Heart left ventricle (tissue), 16 donors: ENCODE measurements around the gene SLC35C1. TPM values are rescaled to one million over a fixed set of nuclear protein-coding genes. Genes with fewer than 3 reads are reported as not detected.

ENCODE experiments used
- ATAC-seq, 4 donors: fragments of 200-7000 bp; cut with Tn5 transposase; one replicate each; pipeline ENCODE4 v1.9.1; 2020 to 2022; ENCODE audit warnings: moderate library complexity in 4 of 4, mild to moderate bottlenecking in 3 of 4, moderate number of reproducible peaks in 1 of 4
- DNase-seq, 5 donors: peaks; one replicate each; pipeline ENCODE4 v3.0.0-alpha.2; 2020
- H3K27ac ChIP-seq, 12 donors: fragments of 200-600 bp; sonication (generic) in 4 of 12; one replicate each; pipeline versions ENCODE4 v1.5.0 to v1.8.0; 2016 to 2022; ENCODE audit warnings: mild to moderate bottlenecking in 2 of 12
- H3K27me3 ChIP-seq, 9 donors: fragments of 200-600 bp; sonication (generic) in 2 of 9; one replicate each; pipeline versions ENCODE4 v1.5.1 to v1.8.0; 2016 to 2022; ENCODE audit warnings: mild to moderate bottlenecking in 3 of 9
- H3K36me3 ChIP-seq, 9 donors: fragments of 200-600 bp; sonication (generic) in 2 of 9; one replicate each; pipeline versions ENCODE4 v1.5.0 to v1.8.0; 2018 to 2022; ENCODE audit warnings: mild to moderate bottlenecking in 2 of 9
- H3K4me1 ChIP-seq, 12 donors: fragments of 200-600 bp; sonication (generic) in 4 of 12; one replicate each; pipeline versions ENCODE4 v1.5.0 to v1.8.0; 2016 to 2022; ENCODE audit warnings: mild to moderate bottlenecking in 3 of 12
- H3K4me3 ChIP-seq, 12 donors: fragments of 200-600 bp; sonication (generic) in 4 of 12; one replicate each; pipeline versions ENCODE4 v1.5.0 to v1.8.0; 2017 to 2022; ENCODE audit warnings: mild to moderate bottlenecking in 9 of 12, moderate library complexity in 4 of 12
- H3K9me3 ChIP-seq, 12 donors: fragments of 200-600 bp; sonication (generic) in 4 of 12; one replicate each; pipeline versions ENCODE4 v1.5.0 to v1.8.0; 2016 to 2022; ENCODE audit warnings: mild to moderate bottlenecking in 1 of 12
- POLR2A ChIP-seq, 2 donors: fragments of 450-650 bp; IDR thresholded peaks; one replicate each; pipeline ENCODE4 v1.6.1; 2017; ENCODE audit warnings: antibody characterized with exemption in 2 of 2, mild to moderate bottlenecking in 2 of 2, moderate library complexity in 2 of 2
- WGBS, 4 donors: extraction: QIAGEN DNeasy Blood & Tissue Kit in 2 of 4; methylation state at CpG; one replicate each; pipeline versions ENCODE4 v1.1.5 to v1.1.7; 2013 to 2018; 5-methylcytosine and 5-hydroxymethylcytosine counted together
- intact Hi-C, 10 donors: fragments of 100-400 bp; cut with DNase I; formaldehyde crosslinking; loops; one replicate each; pipeline versions ENCODE4 v1.11.1 to v1.14.2; 2022
- polyA plus RNA-seq, 2 donors: library from polyadenylated mRNA; stranded (reverse); fragments of 200-250 nt; gene quantifications; one replicate each; pipeline ENCODE4 v1.2.3, GENCODE V29; 2013
- total RNA-seq, 9 donors: library from RNA; depleted of rRNA in 2 of 9; stranded (reverse); fragments of >200 nt in 2 of 9; fragmentation: NEBNext Ultra II Directional in 3 of 9; extraction: Animal tissue kit (Norgen Biotek cat#: 25700) in 3 of 9; gene quantifications; one replicate each; pipeline versions ENCODE4 v1.1.0 to v1.2.4, GENCODE V29; 2016 to 2023
- TF ChIP-seq, protein P1 (sequence below), 12 donors: fragments of 200-600 bp; sonication (generic) in 4 of 12; IDR thresholded peaks; one replicate each; pipeline versions ENCODE4 v1.5.0 to v1.8.0; 2018 to 2022; ENCODE audit warnings: antibody characterized with exemption in 12 of 12, mild to moderate bottlenecking in 5 of 12
- donor health status: ischemic (EF 13 %, LVEDD 7.1; RV severe dilation, severe dysfunction).
- donor health status: healthy with polysubstance abuse.
- donor health status: DM: no; HTN: yes; CAD: no.
- donor health status: DM: no; HTN: no; CAD: no.
- donor health status: ischemic (EF 25% LVEDD 6.9; RV normal size, moderate dysfunction).
- donor health status: ischemic (EF 25% LVEDD 5.7; RV mildly dilated, moderate dysfunction).
- donor health status: healthy.
- donor health status: DM: yes; HTN: yes; CAD: no.
- donor health status: ischemic (EF 35%, LVEDD 5.7; RV mildly dilated, moderate dysfunction).
- donor health status: nonischemic (EF 11% LVEDD 7.7; RV severe dilation, severe dysfunction).
- donor health status: DM: yes; HTN: yes; CAD: no.
- donor health status: PGD.
- donor health status: ischemic (EF 29% LVEDD 5.4; RV normal size, mild dysfunction).
- donor health status: nonischemic (EF 23%, LVEDD 6.1; RV moderate dilation, normal function).

Gene SLC35C1
- total and polyA plus RNA-seq, 11 donors, result 5.3 to 21.0 (median 7.8) TPM

GRCh38 chr11:45809456-45810395 is 4.8 kb downstream of the SLC35C1 start:
- peaks cover 6 to 49% (median 30%) of the 10 kb centered on the region in 12 donors for H3K4me1 ChIP-seq
- H3K9me3 ChIP-seq, result no peaks in the 10 kb centered on the region
- intact Hi-C loops, result loop anchor here in 2 of 10 donors (5.0 kb wide), 2 partner anchors 33 to 38 kb away; partner anchors contain the start of gene CRY2 (in 1 of the 2)
- ATAC-seq, result no peak
- H3K4me3 ChIP-seq, result no peak overlapping the region
- 72 to 78% (median 77%) methylated on average over 11 of the region's 11 CpGs for WGBS, 4 donors
- no peaks in the 10 kb centered on the region for H3K27me3 ChIP-seq
- no peak overlapping the region for H3K27ac ChIP-seq
- no peak for DNase-seq
- TF ChIP-seq, protein P1, sequence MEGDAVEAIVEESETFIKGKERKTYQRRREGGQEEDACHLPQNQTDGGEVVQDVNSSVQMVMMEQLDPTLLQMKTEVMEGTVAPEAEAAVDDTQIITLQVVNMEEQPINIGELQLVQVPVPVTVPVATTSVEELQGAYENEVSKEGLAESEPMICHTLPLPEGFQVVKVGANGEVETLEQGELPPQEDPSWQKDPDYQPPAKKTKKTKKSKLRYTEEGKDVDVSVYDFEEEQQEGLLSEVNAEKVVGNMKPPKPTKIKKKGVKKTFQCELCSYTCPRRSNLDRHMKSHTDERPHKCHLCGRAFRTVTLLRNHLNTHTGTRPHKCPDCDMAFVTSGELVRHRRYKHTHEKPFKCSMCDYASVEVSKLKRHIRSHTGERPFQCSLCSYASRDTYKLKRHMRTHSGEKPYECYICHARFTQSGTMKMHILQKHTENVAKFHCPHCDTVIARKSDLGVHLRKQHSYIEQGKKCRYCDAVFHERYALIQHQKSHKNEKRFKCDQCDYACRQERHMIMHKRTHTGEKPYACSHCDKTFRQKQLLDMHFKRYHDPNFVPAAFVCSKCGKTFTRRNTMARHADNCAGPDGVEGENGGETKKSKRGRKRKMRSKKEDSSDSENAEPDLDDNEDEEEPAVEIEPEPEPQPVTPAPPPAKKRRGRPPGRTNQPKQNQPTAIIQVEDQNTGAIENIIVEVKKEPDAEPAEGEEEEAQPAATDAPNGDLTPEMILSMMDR (IDR thresholded peaks at IDR 0.05), result no peak
- TF ChIP-seq POLR2A (IDR thresholded peaks at IDR 0.05), result no peak
- peaks cover 0 to 40% (median 27%) of the 10 kb centered on the region in 9 donors for H3K36me3 ChIP-seq

DNA sequence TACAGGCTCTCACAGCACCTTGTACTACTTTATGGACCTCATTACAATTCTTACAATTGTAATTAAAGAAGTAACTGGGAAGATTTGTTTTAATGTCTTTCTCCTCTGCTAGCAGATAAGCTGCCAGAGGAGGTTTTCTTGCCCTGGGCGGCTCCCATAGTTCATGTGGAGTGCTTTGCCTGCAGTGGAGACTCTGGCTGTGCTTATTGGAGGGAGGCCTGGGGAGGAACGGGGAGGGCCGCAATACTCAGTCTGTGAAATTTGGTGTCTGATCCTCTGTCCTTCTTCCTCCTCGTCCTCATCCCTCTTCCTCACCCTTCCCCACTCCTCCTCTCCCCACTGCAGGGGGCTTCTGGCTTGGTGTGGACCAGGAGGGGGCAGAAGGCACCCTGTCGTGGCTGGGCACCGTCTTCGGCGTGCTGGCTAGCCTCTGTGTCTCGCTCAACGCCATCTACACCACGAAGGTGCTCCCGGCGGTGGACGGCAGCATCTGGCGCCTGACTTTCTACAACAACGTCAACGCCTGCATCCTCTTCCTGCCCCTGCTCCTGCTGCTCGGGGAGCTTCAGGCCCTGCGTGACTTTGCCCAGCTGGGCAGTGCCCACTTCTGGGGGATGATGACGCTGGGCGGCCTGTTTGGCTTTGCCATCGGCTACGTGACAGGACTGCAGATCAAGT is 5.6 kb downstream of the SLC35C1 start:
- no peak for DNase-seq
- no peak overlapping the region for H3K4me3 ChIP-seq
- H3K9me3 ChIP-seq, result no peaks in the 10 kb centered on the region
- ATAC-seq, result no peak
- intact Hi-C loops, result no loop called here
- H3K36me3 ChIP-seq, result peaks cover 0 to 40% (median 27%) of the 10 kb centered on the region in 9 donors
- H3K27ac ChIP-seq, result no peak overlapping the region
- no peaks in the 10 kb centered on the region for H3K27me3 ChIP-seq
- H3K4me1 ChIP-seq, result peaks cover 6 to 46% (median 29%) of the 10 kb centered on the region in 12 donors
- TF ChIP-seq, protein P1 (IDR thresholded peaks at IDR 0.05), result no peak
- WGBS, 4 donors, result 91 to 94% (median 92%) methylated on average over 22 to 23 of the region's 23 CpGs

- DNase-seq, result no peak
- WGBS, 4 donors, result 92 to 96% (median 93%) methylated on average over 17 of the region's 17 CpGs
- intact Hi-C loops, result no loop called here
- Histone ChIP-seq H3K4me1 (peaks cover under 1 to 41% (median 24%) of the 10 kb centered on the region in 12 donors), H3K27me3 (no peaks in the 10 kb centered on the region), H3K9me3 (no peaks in the 10 kb centered on the region), H3K27ac (no peak overlapping the region), H3K4me3 (no peak overlapping the region), H3K36me3 (peaks cover 0 to 39% (median 27%) of the 10 kb centered on the region in 9 donors)
- TF ChIP-seq, protein P1 (IDR thresholded peaks at IDR 0.05), result no peak
- no peak for TF ChIP-seq POLR2A (IDR thresholded peaks at IDR 0.05)
- ATAC-seq, result no peak
Measured at GRCh38 chr11:45811109-45811435, 6.1 kb downstream of the SLC35C1 start.
